SK-N-SH (cell line): ENCODE results near the gene ZNF620. TPM values are rescaled to one million over a fixed set of nuclear protein-coding genes. Genes with fewer than 3 reads are reported as not detected.

Experiments
- CTCF ChIA-PET: fragments of 300-600, 350-600 bp; formaldehyde crosslinking; extraction: SDS; loops from one replicate; lab custom pipeline; 2021; lab: Yijun Ruan, JAX
- POLR2A ChIA-PET: fragments of 350-600 bp; sonication (Branson Sonifier 250); formaldehyde crosslinking; extraction: SDS; loops from one replicate; lab custom pipeline; 2020; ENCODE audit warnings: antibody characterized with exemption, inconsistent platforms; lab: Yijun Ruan, JAX
- DNase-seq: peaks from one replicate; pipeline ENCODE4 v3.0.0; 2012
- H2AFZ ChIP-seq: fragments of 200-600 bp; sonication (generic); 2 replicates; pipeline ENCODE4 v1.8.1; 2016; ENCODE audit warnings: antibody characterized with exemption, mild to moderate bottlenecking, low read depth
- H3F3A ChIP-seq: fragments of 200-600 bp; sonication (generic); replicated peaks from 2 replicates; pipeline ENCODE3; 2016; ENCODE audit warnings: antibody characterized with exemption, mild to moderate bottlenecking; ENCODE audit not compliant: insufficient read depth
- H3K27ac ChIP-seq, 2 experiments: fragments of 200-500 bp in 1 of 2; fragments of 200-600 bp in 1 of 2; sonication (Bioruptor generic) in 1 of 2; sonication (generic), shearing (Covaris generic) in 1 of 2; 2 replicates each; pipeline versions ENCODE4 v1.5.1 to v1.6.1; 2014 to 2016; ENCODE audit warnings: low read depth in 2 of 2, inconsistent platforms in 1 of 2, low read length in 1 of 2, mild to moderate bottlenecking in 1 of 2, mixed read lengths in 1 of 2
- H3K27me3 ChIP-seq: fragments of 200-600 bp; sonication (generic), shearing (Covaris generic); 2 replicates; pipeline ENCODE4 v1.6.1; 2016; ENCODE audit warnings: mixed run types; ENCODE audit not compliant: insufficient read depth
- H3K36me3 ChIP-seq, 2 experiments: fragments of 200-500 bp in 1 of 2; fragments of 200-600 bp in 1 of 2; sonication (Bioruptor generic) in 1 of 2; sonication (generic) in 1 of 2; replicated peaks in 1 of 2; 2 replicates each; pipeline versions ENCODE3 to v1.5.1; 2014 to 2016; ENCODE audit warnings: low read length in 1 of 2, mild to moderate bottlenecking in 1 of 2; ENCODE audit not compliant: insufficient read depth in 2 of 2, control insufficient read depth in 1 of 2
- H3K4me1 ChIP-seq, 2 experiments: fragments of 200-500 bp in 1 of 2; fragments of 200-600 bp in 1 of 2; sonication (Bioruptor generic) in 1 of 2; sonication (generic), shearing (Covaris generic) in 1 of 2; 2 replicates each; pipeline versions ENCODE4 v1.5.1 to v1.6.1; 2014 to 2016; ENCODE audit warnings: low read depth in 1 of 2, low read length in 1 of 2, mixed run types in 1 of 2; ENCODE audit not compliant: insufficient read depth in 2 of 2, control insufficient read depth in 1 of 2
- H3K4me2 ChIP-seq: fragments of 200-600 bp; sonication (generic), shearing (Covaris generic); 2 replicates; pipeline ENCODE4 v1.6.1; 2017; ENCODE audit warnings: mixed run types
- H3K4me3 ChIP-seq, 2 experiments: fragments of 200-500 bp in 1 of 2; fragments of 200-600 bp in 1 of 2; sonication (Bioruptor generic) in 1 of 2; sonication (generic), shearing (Covaris generic) in 1 of 2; 2 replicates each; pipeline versions ENCODE4 v1.5.1 to v1.8.1; 2014 to 2016; ENCODE audit warnings: low read depth in 2 of 2, inconsistent platforms in 1 of 2, low read length in 1 of 2, mild to moderate bottlenecking in 1 of 2, mixed read lengths in 1 of 2, moderate library complexity in 1 of 2
- H3K79me2 ChIP-seq: fragments of 200-600 bp; sonication (generic); 2 replicates; pipeline ENCODE4 v1.8.1; 2017; ENCODE audit warnings: mild to moderate bottlenecking; ENCODE audit not compliant: insufficient read depth
- H3K9ac ChIP-seq: fragments of 200-600 bp; sonication (generic); 2 replicates; pipeline ENCODE4 v1.6.1; 2017; ENCODE audit warnings: mixed run types
- H3K9me2 ChIP-seq: fragments of 200-600 bp; sonication (generic); 2 replicates; pipeline ENCODE4 v1.6.1; 2017; ENCODE audit warnings: mixed run types
- H3K9me3 ChIP-seq: fragments of 200-600 bp; sonication (generic); 2 replicates; pipeline ENCODE4 v1.6.1; 2017; ENCODE audit warnings: mixed run types, mild to moderate bottlenecking, moderate library complexity
- H4K20me1 ChIP-seq: fragments of 200-600 bp; sonication (generic); 2 replicates; pipeline ENCODE4 v1.6.1; 2017; ENCODE audit warnings: mild to moderate bottlenecking, mixed run types; ENCODE audit not compliant: insufficient read depth
- CHD2 ChIP-seq: fragments of 150-350 bp; IDR thresholded peaks from 2 replicates; pipeline ENCODE4 v1.6.1; 2018; ENCODE audit warnings: low read length; ENCODE audit not compliant: partially characterized antibody
- ELF1 ChIP-seq: IDR thresholded peaks from 2 replicates; pipeline ENCODE4 v1.4.0; 2012
- EP300 ChIP-seq, 2 experiments: IDR thresholded peaks; 2 replicates each; pipeline versions ENCODE4 v1.4.0 to v1.6.1; 2012; ENCODE audit warnings: borderline replicate concordance in 1 of 2, low read depth in 1 of 2, low read length in 1 of 2
- EZH2phosphoT487 ChIP-seq: fragments of 200-600 bp; sonication (generic); IDR thresholded peaks from 2 replicates; pipeline ENCODE4 v1.6.1; 2017; ENCODE audit warnings: low read depth, mixed run types, mild to moderate bottlenecking, antibody characterized with exemption, moderate library complexity, borderline replicate concordance
- FOSL2 ChIP-seq: IDR thresholded peaks from 2 replicates; pipeline ENCODE4 v1.4.0; 2012; ENCODE audit warnings: low read depth, mild to moderate bottlenecking, moderate library complexity, borderline replicate concordance
- FOXM1 ChIP-seq: IDR thresholded peaks from 2 replicates; pipeline ENCODE4 v1.4.0; 2012; ENCODE audit warnings: low read depth, mild to moderate bottlenecking
- GABPA ChIP-seq: IDR thresholded peaks from 2 replicates; pipeline ENCODE4 v1.4.0; 2012; ENCODE audit warnings: low read depth, mild to moderate bottlenecking
- GATA2 ChIP-seq: sonication (generic); formaldehyde crosslinking; IDR thresholded peaks from 2 replicates; pipeline ENCODE4 v1.5.0; 2020; ENCODE audit warnings: mild to moderate bottlenecking, missing genetic modification reagents
- IRF3 ChIP-seq: fragments of 150-350 bp; IDR thresholded peaks from 2 replicates; pipeline ENCODE4 v1.6.1; 2016; ENCODE audit warnings: mild to moderate bottlenecking, low read depth, low read length
- JUND ChIP-seq: IDR thresholded peaks from 2 replicates; pipeline ENCODE4 v1.4.0; 2012
- MEF2A ChIP-seq: IDR thresholded peaks from 2 replicates; pipeline ENCODE4 v1.4.0; 2012; ENCODE audit warnings: low read depth, borderline replicate concordance
- MXI1 ChIP-seq: IDR thresholded peaks from 2 replicates; pipeline ENCODE4 v1.6.1; 2012; ENCODE audit warnings: mild to moderate bottlenecking, low read depth, low read length, improper control_type of control experiment
- NFIC ChIP-seq: IDR thresholded peaks from 2 replicates; pipeline ENCODE4 v1.4.0; 2012; ENCODE audit warnings: borderline replicate concordance
- NRF1 ChIP-seq: IDR thresholded peaks from 2 replicates; pipeline ENCODE4 v1.6.1; 2012; ENCODE audit warnings: low read depth, mild to moderate bottlenecking, low read length
- POLR2AphosphoS5 ChIP-seq: IDR thresholded peaks from 2 replicates; pipeline ENCODE4 v1.6.1; 2012; ENCODE audit warnings: low read depth, low read length
- RAD21 ChIP-seq: IDR thresholded peaks from 2 replicates; pipeline ENCODE4 v1.6.1; 2012; ENCODE audit warnings: mild to moderate bottlenecking, low read length
- RFX5 ChIP-seq: IDR thresholded peaks from 2 replicates; pipeline ENCODE4 v1.6.1; 2012; ENCODE audit warnings: mild to moderate bottlenecking, improper control_type of control experiment, low read length
- RXRA ChIP-seq: IDR thresholded peaks from 2 replicates; pipeline ENCODE4 v1.4.0; 2012; ENCODE audit warnings: low read depth, mild to moderate bottlenecking, borderline replicate concordance
- SIN3A ChIP-seq: IDR thresholded peaks from 2 replicates; pipeline ENCODE4 v1.6.1; 2012; ENCODE audit warnings: low read depth, mild to moderate bottlenecking, low read length, moderate library complexity, borderline replicate concordance
- TAF1 ChIP-seq: IDR thresholded peaks from 2 replicates; pipeline ENCODE4 v1.6.1; 2012; ENCODE audit warnings: low read depth, mild to moderate bottlenecking, low read length, moderate library complexity, borderline replicate concordance
- TCF12 ChIP-seq: IDR thresholded peaks from 2 replicates; pipeline ENCODE4 v1.4.0; 2012
- YY1 ChIP-seq: IDR thresholded peaks from 2 replicates; pipeline ENCODE4 v1.4.0; 2012; ENCODE audit warnings: low read depth, mild to moderate bottlenecking
- ZBTB33 ChIP-seq: IDR thresholded peaks from 2 replicates; pipeline ENCODE4 v1.4.0; 2012; ENCODE audit warnings: low read depth, borderline replicate concordance
- WGBS: methylation state at CpG from one replicate; pipeline ENCODE4 v1.1.6; 2017; ENCODE audit warnings: low lambda C conversion rate; 5-methylcytosine and 5-hydroxymethylcytosine counted together
- polyA plus RNA-seq, 3 experiments: library from polyadenylated mRNA; depleted of rRNA; stranded (reverse); fragments of >200 nt; gene quantifications; 2 replicates each; pipeline ENCODE4 v1.2.3, GENCODE V29; 2012
- TF ChIP-seq, protein P1 (sequence below): IDR thresholded peaks from 2 replicates; pipeline ENCODE4; 2012
- TF ChIP-seq, protein P2 (sequence below): IDR thresholded peaks from 2 replicates; pipeline ENCODE4 v1.4.0; 2012; ENCODE audit warnings: low read depth
- TF ChIP-seq, protein P3 (sequence below): IDR thresholded peaks from 2 replicates; pipeline ENCODE4 v1.4.0; 2012; ENCODE audit warnings: low read depth, borderline replicate concordance

ZNF620 gene
- polyA plus RNA-seq, 1 of the 3 experiments (the other 2 are of a cell fraction) = 2.0 TPM

DNA sequence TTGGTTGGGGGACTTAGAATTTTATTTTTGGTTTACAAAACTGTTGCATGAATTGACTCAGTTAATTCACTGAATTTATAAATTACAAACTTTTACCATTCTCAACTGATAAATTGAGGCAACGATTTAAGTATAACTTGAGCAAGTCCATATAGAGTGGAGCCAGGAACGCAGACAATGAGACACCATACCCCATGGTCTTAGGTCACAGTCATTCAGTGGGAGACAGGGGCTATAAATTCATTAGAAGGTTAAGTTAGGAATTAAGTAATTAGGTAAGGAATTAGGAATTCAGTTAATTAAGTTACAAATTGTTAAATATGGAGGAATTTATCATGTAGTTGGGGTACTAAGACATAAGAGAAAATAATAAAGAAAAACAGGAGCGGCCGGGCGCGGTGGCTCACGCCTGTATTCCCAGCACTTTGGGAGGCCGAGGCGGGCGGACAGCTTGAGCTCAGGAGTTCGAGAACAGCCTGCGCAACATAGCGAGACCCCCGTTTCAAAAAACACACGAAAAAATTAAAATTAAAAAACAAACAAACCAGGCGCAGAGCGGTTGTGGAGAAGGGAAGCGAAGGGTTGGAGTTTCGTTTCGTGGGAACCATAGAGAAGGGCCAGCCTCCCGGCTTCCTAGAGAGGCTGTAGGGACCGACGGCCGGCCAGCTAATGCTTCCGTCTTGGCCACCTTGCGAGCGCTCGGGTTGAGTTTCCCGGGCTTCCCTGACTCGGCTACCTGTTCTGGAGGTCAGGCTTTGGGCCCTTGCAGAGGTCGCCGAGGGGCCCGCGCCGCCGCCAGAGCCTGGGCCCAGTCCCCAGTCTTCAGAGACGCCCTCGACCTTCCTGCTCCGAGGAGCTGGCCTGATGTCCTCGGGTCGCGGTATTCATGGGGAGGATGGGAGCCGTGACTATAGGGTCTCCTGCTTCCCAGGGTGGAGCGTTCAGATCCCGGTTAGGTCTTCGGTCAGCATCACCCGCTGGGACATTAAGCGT, 29.1 kb upstream of the ZNF620 start, which contains the start of gene ZNF619:
ZNF619 (plus strand) TSS at position 645 of the 993 bp plus-strand sequence. CDS start 858 bp downstream, outside the sequence.
- POLR2A ChIA-PET = interaction anchor here (1.2 to 2.7 kb wide), 4 partner anchors 20 to 48 kb away, joined by 3 to 19 read pairs (median 10); partner anchors contain the start of genes RPL14, ZNF620 and ZNF621
- WGBS = 26% methylated on average over 32 of the region's 48 CpGs

More for the DNA sequence above, 29.1 kb upstream of the ZNF620 start, which contains the start of gene ZNF619:
- H3K79me2 ChIP-seq = no peaks in the 10 kb centered on the region
- H3K9me2 ChIP-seq = no peaks in the 10 kb centered on the region
- peak within 1 kb of the TSS; percentile 89 for H3K9ac ChIP-seq
- peak within 1 kb of the TSS; percentile 100 for H2AFZ ChIP-seq
- CTCF ChIA-PET = interaction anchor here (3.9 kb wide), 1 partner anchor 28 kb away, joined by 12 read pairs; the partner anchor contains the start of gene ZNF620
- TF ChIP-seq RAD21 (no peak), POLR2AphosphoS5 (peak; percentile 63), FOSL2 (no peak), GATA2 (CRISPR knock-in tag) (no peak), IRF3 (no peak), NRF1 (no peak), YY1 (peak; percentile 66; the same call in 1 of the 2 replicates), GABPA (peak; percentile 68), RXRA (no peak), EZH2phosphoT487 (no peak), FOXM1 (0 out of 2 replicates have a peak, but pooled peaks have one; percentile 12), RFX5 (no peak), MEF2A (no peak), CHD2 (no peak), JUND (no peak), NFIC (no peak), MXI1 (peak; percentile 48; the same call in 1 of the 2 replicates), ELF1 (peak; percentile 81), TAF1 (peak; percentile 58; the same call in 1 of the 2 replicates), EP300 (IDR thresholded peaks at IDR 0.05; ENCODE audit: borderline replicate concordance in 1 of 2, low read depth in 1 of 2, low read length in 1 of 2) (no peak), ZBTB33 (no peak), TCF12 (no peak), SIN3A (peak; percentile 65; the same call in 1 of the 2 replicates)
- TF ChIP-seq, protein P1, sequence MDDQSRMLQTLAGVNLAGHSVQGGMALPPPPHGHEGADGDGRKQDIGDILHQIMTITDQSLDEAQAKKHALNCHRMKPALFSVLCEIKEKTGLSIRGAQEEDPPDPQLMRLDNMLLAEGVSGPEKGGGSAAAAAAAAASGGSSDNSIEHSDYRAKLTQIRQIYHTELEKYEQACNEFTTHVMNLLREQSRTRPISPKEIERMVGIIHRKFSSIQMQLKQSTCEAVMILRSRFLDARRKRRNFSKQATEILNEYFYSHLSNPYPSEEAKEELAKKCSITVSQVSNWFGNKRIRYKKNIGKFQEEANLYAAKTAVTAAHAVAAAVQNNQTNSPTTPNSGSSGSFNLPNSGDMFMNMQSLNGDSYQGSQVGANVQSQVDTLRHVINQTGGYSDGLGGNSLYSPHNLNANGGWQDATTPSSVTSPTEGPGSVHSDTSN = no peak
- TF ChIP-seq, protein P2, sequence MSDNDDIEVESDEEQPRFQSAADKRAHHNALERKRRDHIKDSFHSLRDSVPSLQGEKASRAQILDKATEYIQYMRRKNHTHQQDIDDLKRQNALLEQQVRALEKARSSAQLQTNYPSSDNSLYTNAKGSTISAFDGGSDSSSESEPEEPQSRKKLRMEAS = peak; percentile 69; the same call in 1 of the 2 replicates
- TF ChIP-seq, protein P3, sequence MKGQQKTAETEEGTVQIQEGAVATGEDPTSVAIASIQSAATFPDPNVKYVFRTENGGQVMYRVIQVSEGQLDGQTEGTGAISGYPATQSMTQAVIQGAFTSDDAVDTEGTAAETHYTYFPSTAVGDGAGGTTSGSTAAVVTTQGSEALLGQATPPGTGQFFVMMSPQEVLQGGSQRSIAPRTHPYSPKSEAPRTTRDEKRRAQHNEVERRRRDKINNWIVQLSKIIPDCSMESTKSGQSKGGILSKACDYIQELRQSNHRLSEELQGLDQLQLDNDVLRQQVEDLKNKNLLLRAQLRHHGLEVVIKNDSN = no peak
- peak; percentile 86 for DNase-seq
- H3K27ac ChIP-seq = peak within 1 kb of the TSS; percentile 32 to 61; a peak in 2 of 4 replicates
- H3K27me3 ChIP-seq = no peaks in the 10 kb centered on the region
- H3K4me3 ChIP-seq = peak within 1 kb of the TSS; percentile 81 to 95
- peaks cover 4 to 6% of the 10 kb centered on the region in 2 experiments; a peak in 2 of 4 replicates for H3K4me1 ChIP-seq
- H3K4me2 ChIP-seq = peak within 1 kb of the TSS; percentile 86
- no peaks in the 10 kb centered on the region for H4K20me1 ChIP-seq
- no peaks in the 10 kb centered on the region for H3K9me3 ChIP-seq
- peaks cover 0 to 11% of the 10 kb centered on the region in 2 experiments for H3K36me3 ChIP-seq
- H3F3A ChIP-seq = no peaks in the 10 kb centered on the region
